Adrenal gland (tissue), 5 donors: ENCODE measurements around the gene ACTN2.

Experiments
- POLR2A ChIP-seq, 2 donors: fragments of 450-650 bp; IDR thresholded peaks; one replicate each; pipeline ENCODE4 v1.6.1; 2017; ENCODE audit warnings: antibody characterized with exemption in 2 of 2, mild to moderate bottlenecking in 2 of 2, moderate library complexity in 1 of 2
- TF ChIP-seq, protein P1 (sequence below), 6 experiments: fragments of 450-650 bp in 4 of 6; fragments of 200-600 bp in 2 of 6; sonication (generic) in 1 of 6; IDR thresholded peaks; 1 replicate in 5 of 6; 2 replicates in 1 of 6; pipeline versions ENCODE4 v1.5.1 to v1.8.0; 2016 to 2021; ENCODE audit warnings: antibody characterized with exemption in 6 of 6, mild to moderate bottlenecking in 2 of 6, moderate library complexity in 1 of 6
- donor health status: DM: no; HTN: no; CAD: no.

DNA sequence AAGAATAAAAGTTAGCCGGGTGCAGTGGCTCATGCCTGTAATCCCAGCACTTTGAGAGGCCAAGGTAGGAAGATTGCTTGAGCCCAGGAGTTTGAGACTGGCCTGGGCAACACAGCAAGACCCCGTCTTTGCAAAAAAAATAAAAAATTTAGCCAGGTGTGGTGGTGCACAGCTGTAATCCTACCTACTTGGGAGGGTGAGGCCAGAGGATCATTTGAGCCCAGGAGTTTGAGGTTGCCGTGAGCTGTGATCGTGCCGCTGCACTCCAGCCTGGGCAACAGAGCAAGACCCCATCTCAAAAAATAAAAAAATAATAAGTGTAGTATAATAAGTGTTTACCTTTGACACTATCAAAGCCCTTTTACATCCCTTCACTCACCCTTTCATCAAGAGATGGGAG lies 5.0 kb downstream of the ACTN2 start:
- no peak for TF ChIP-seq POLR2A (IDR thresholded peaks at IDR 0.05)
- TF ChIP-seq, protein P1, sequence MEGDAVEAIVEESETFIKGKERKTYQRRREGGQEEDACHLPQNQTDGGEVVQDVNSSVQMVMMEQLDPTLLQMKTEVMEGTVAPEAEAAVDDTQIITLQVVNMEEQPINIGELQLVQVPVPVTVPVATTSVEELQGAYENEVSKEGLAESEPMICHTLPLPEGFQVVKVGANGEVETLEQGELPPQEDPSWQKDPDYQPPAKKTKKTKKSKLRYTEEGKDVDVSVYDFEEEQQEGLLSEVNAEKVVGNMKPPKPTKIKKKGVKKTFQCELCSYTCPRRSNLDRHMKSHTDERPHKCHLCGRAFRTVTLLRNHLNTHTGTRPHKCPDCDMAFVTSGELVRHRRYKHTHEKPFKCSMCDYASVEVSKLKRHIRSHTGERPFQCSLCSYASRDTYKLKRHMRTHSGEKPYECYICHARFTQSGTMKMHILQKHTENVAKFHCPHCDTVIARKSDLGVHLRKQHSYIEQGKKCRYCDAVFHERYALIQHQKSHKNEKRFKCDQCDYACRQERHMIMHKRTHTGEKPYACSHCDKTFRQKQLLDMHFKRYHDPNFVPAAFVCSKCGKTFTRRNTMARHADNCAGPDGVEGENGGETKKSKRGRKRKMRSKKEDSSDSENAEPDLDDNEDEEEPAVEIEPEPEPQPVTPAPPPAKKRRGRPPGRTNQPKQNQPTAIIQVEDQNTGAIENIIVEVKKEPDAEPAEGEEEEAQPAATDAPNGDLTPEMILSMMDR (IDR thresholded peaks at IDR 0.05): no peak
